Endodermal cell (in vitro differentiated cells): ENCODE results near the gene PTPRH. TPM values are rescaled to one million over a fixed set of nuclear protein-coding genes. Genes with fewer than 3 reads are reported as not detected.

ENCODE experiments used
- DNase-seq: peaks from one replicate; pipeline ENCODE4 v3.0.0-alpha.2; 2017
- H3K27ac ChIP-seq: 2 replicates; pipeline ENCODE4 v1.5.1; 2013; ENCODE audit warnings: mild to moderate bottlenecking, low read depth, low read length, moderate library complexity
- H3K27me3 ChIP-seq: 2 replicates; pipeline ENCODE4 v1.6.1; 2013; ENCODE audit warnings: mild to moderate bottlenecking, low read length, moderate library complexity; ENCODE audit not compliant: insufficient read depth, control insufficient read depth, poor library complexity, severe bottlenecking
- H3K36me3 ChIP-seq: 2 replicates; pipeline ENCODE4 v1.7.0; 2013; ENCODE audit warnings: mild to moderate bottlenecking, low read length, moderate library complexity; ENCODE audit not compliant: control insufficient read depth, insufficient read depth
- H3K4me1 ChIP-seq: one replicate; pipeline ENCODE4 v1.7.0; 2013; ENCODE audit warnings: low read length; ENCODE audit not compliant: control insufficient read depth, insufficient read depth
- H3K4me3 ChIP-seq: 2 replicates; pipeline ENCODE4 v1.5.1; 2013; ENCODE audit warnings: mild to moderate bottlenecking, low read length, moderate library complexity
- H3K9ac ChIP-seq: 2 replicates; pipeline ENCODE4 v1.6.1; 2013; ENCODE audit warnings: mild to moderate bottlenecking, low read length, moderate library complexity; ENCODE audit not compliant: poor library complexity, severe bottlenecking; ENCODE audit errors: extremely low read depth
- H3K9me3 ChIP-seq: 2 replicates; pipeline ENCODE4 v1.6.1; 2013; ENCODE audit warnings: mild to moderate bottlenecking, low read length, moderate library complexity; ENCODE audit not compliant: control insufficient read depth
- H3K27ac Mint-ChIP-seq: 2 replicates; pipeline ENCODE4 v1.8.0; 2020; ENCODE audit warnings: mixed read lengths
- H3K27me3 Mint-ChIP-seq: 2 replicates; pipeline ENCODE4 v1.8.0; 2021; ENCODE audit warnings: mild to moderate bottlenecking, mixed read lengths; ENCODE audit not compliant: insufficient read depth
- H3K36me3 Mint-ChIP-seq: 2 replicates; pipeline ENCODE4 v1.8.0; 2020; ENCODE audit warnings: low read depth, mixed read lengths
- H3K4me1 Mint-ChIP-seq: 2 replicates; pipeline ENCODE4 v1.8.0; 2020; ENCODE audit warnings: mixed read lengths
- H3K4me3 Mint-ChIP-seq: 2 replicates; pipeline ENCODE4 v1.8.0; 2020; ENCODE audit warnings: mild to moderate bottlenecking, moderate library complexity, mixed read lengths
- H3K9me3 Mint-ChIP-seq: 2 replicates; pipeline ENCODE4 v1.8.0; 2020; ENCODE audit warnings: mild to moderate bottlenecking, mixed read lengths
- CTCF ChIP-seq: fragments of 200-600 bp; sonication (generic); conservative IDR thresholded peaks from 2 replicates; pipeline ENCODE4 v1.5.0; 2021; ENCODE audit warnings: antibody characterized with exemption, mild to moderate bottlenecking
- WGBS, 2 experiments: methylation state at CpG; one replicate each; pipeline versions ENCODE4 v1.1.5 to v1.1.7; 2013; ENCODE audit warnings: missing lambda C conversion rate in 2 of 2, mixed read lengths in 1 of 2; ENCODE audit not compliant: insufficient coverage in 1 of 2, insufficient read length in 1 of 2; 5-methylcytosine and 5-hydroxymethylcytosine counted together
- total RNA-seq, 2 donors: library from RNA; stranded (reverse); fragmentation: NEBNext Ultra II Directional in 1 of 2; extraction: Animal tissue kit (Norgen Biotek cat#: 25700) in 1 of 2; gene quantifications; 2 replicates in 1 of 2; 3 replicates in 1 of 2; pipeline ENCODE4 v1.2.1, GENCODE V29; 2021

PTPRH gene
- total RNA-seq, 2 donors from 2014 or later: not detected

DNA sequence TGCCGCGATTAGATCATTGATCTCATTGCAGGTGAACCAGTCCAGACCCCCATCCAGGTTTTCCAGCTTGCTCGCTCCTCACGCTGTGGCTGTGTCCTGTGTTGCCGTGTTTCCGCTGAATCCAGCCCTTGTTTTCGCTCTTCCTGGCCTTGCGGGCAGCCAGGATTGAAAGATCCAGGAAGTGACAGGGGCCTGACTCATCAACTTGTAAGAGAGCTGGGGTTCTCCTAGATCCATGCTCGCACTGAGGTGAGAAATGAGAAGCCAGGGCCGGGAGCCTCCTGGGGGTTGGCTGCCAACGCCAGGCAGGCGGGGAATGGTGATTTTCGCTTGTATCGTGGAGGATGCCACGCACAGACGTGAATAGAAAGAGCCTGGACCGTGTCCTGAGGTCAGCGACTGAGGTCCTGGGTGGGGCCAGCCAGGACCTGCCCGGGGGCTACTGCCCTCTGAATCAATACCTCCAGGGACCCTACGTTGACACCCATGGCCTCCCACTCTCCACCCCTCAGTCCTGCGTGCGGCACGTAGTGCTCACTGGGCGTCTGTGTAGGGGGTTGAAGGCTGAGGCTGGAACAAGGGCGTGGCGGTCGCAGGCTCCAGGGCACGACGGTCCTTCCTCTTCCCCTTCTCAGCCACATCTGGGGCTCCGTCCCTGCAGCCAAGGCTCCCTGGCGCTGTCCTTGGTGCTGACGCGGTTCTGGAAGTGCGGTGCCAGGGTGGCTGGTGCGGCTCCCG, 7.3 kb upstream of the PTPRH start:
- no peak for TF ChIP-seq CTCF
- peak overlapping the region; percentile 90 for H3K4me3 ChIP-seq
- peak overlapping the region; percentile 72 for H3K9ac ChIP-seq
- Mint-ChIP-seq H3K27me3 (peaks cover 32% of the 10 kb centered on the region), H3K27ac (peak overlapping the region; percentile 94), H3K4me3 (peak overlapping the region; percentile 84), H3K4me1 (peaks cover 2% of the 10 kb centered on the region), H3K36me3 (peaks cover 7% of the 10 kb centered on the region), H3K9me3 (peaks cover 60% of the 10 kb centered on the region)
- H3K4me1 ChIP-seq: no peaks in the 10 kb centered on the region
- peaks cover 12% of the 10 kb centered on the region for H3K9me3 ChIP-seq
- peak overlapping the region; percentile 62 for H3K27ac ChIP-seq
- peak; percentile 97 for DNase-seq
- no peaks in the 10 kb centered on the region for H3K36me3 ChIP-seq
- no peaks in the 10 kb centered on the region for H3K27me3 ChIP-seq
- 5 to 12% methylated on average over 11 to 36 of the region's 36 CpGs for WGBS, 2 experiments

- no peak overlapping the region for H3K4me3 Mint-ChIP-seq
Measured at GRCh38 chr19:55213547-55213946, 4.2 kb upstream of the PTPRH start.

GRCh38 chr19:55212447-55212846, 3.1 kb upstream of the PTPRH start:
- H3K27ac Mint-ChIP-seq: no peak overlapping the region
- 87% methylated on average over 3 of the region's 3 CpGs; no CpG with 5 or more reads in 1 of the 2 experiments for WGBS, 2 experiments

More at GRCh38 chr19:55213547-55213946, 4.2 kb upstream of the PTPRH start:
- no peak overlapping the region for H3K27ac ChIP-seq
- H3K4me3 ChIP-seq: no peak overlapping the region
- Mint-ChIP-seq H3K27me3 (peaks cover 44% of the 10 kb centered on the region), H3K9me3 (peaks cover 48% of the 10 kb centered on the region), H3K4me1 (peaks cover 2% of the 10 kb centered on the region), H3K36me3 (no peaks in the 10 kb centered on the region), H3K27ac (no peak overlapping the region)
- DNase-seq: no peak
- no peaks in the 10 kb centered on the region for H3K27me3 ChIP-seq
- no peaks in the 10 kb centered on the region for H3K4me1 ChIP-seq
- no peak for TF ChIP-seq CTCF
- no peak overlapping the region for H3K9ac ChIP-seq
- peaks cover 8% of the 10 kb centered on the region for H3K9me3 ChIP-seq
- WGBS, 2 experiments: 82 to 93% methylated on average over 5 to 7 of the region's 7 CpGs
- H3K36me3 ChIP-seq: no peaks in the 10 kb centered on the region

More at GRCh38 chr19:55212447-55212846, 3.1 kb upstream of the PTPRH start:
- DNase-seq: peak; percentile 76
- Histone ChIP-seq H3K9me3 (peaks cover 8% of the 10 kb centered on the region), H3K4me1 (no peaks in the 10 kb centered on the region), H3K27me3 (no peaks in the 10 kb centered on the region), H3K27ac (no peak overlapping the region), H3K9ac (no peak overlapping the region), H3K4me3 (no peak overlapping the region), H3K36me3 (no peaks in the 10 kb centered on the region)
- Mint-ChIP-seq H3K27me3 (peaks cover 44% of the 10 kb centered on the region), H3K4me3 (no peak overlapping the region), H3K9me3 (peaks cover 48% of the 10 kb centered on the region), H3K36me3 (no peaks in the 10 kb centered on the region), H3K4me1 (peaks cover 2% of the 10 kb centered on the region)
- TF ChIP-seq CTCF: peak; percentile 54
